ENCODE results near the gene INIP.
A peak's percentile ranks its signal among the peaks of the same experiment; 100 is the strongest.

Gene INIP

DNA sequence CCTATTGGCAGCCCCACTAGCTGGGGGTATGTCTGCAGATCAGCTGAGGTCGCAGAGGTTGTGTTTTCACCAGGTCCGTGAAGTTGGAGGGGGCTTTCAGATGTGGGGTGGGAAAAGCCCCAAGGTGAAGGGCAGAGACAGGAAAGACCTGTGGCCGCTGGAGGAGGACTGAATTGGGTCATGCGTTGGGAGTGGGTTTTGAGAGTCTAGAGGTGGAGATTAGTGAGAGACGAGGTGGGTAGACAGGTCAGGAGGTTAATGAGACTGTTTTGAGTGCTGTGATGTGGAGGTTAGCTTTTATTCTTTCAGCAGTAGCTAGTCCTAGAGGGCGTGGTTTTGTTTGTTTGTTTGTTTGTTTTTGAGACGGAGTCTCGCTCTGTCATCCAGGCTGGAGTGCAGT lies 42.9 kb upstream of the INIP start:
- POLR2A ChIA-PET = no interaction called here
- Histone ChIP-seq H3K9me3 (ENCODE audit: control insufficient read depth, insufficient read depth, low read depth, low read length) (no peaks in the 10 kb centered on the region), H3K27ac (ENCODE audit: extremely low read depth, low read depth, low read length) (no peak overlapping the region), H3K4me3 (ENCODE audit: low read depth, low read length) (no peak overlapping the region), H3K36me3 (ENCODE audit: control insufficient read depth in 2 of 2, insufficient read depth in 1 of 2, low read length in 2 of 2) (no peaks in the 10 kb centered on the region), H3K4me1 (ENCODE audit: control insufficient read depth, insufficient read depth, low read length) (peaks cover 3% of the 10 kb centered on the region)
- TF ChIP-seq EGR2 (tag by site-specific recombination; IDR thresholded peaks at IDR 0.05; ENCODE audit: low read depth) (peak; percentile 86), ZNF157 (tag by site-specific recombination; IDR thresholded peaks at IDR 0.05) (no peak), ZFHX2 (tag by site-specific recombination; conservative IDR thresholded peaks at IDR 0.05) (peak; percentile 69)
- CTCF ChIA-PET = interaction anchor here (0.7 to 2.4 kb wide), 2 partner anchors 20 to 59 kb away, joined by 3 to 7 read pairs; no protein-coding TSS in a partner anchor

DNA sequence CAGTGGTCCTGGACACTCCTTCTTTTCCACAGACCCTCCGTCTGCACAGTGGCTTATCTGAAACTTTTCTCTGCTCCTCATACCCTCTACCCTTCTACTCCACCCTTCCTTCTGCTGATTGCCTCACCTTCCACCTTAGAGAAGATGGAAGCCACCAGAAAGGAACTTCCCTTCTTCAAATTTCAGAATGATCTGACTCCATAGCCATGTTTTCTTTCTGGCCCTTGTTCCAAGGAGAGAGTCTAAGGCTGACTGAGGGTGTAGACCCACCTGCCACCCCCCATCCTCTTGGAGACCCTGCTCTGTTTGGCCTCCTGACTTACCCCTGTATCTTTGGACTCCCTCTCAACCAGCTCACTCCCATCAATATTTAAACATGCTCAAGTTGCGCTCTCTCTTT lies 40.0 kb upstream of the INIP start:
- POLR2A ChIA-PET = no interaction called here
- TF ChIP-seq ZNF239 (tag by site-specific recombination; IDR thresholded peaks at IDR 0.05) (no peak), KLF16 (tag by site-specific recombination; IDR thresholded peaks at IDR 0.05) (no peak), ZNF501 (tag by site-specific recombination; IDR thresholded peaks at IDR 0.05) (no peak), ZNF596 (tag by site-specific recombination; IDR thresholded peaks at IDR 0.05) (no peak), ZBTB44 (tag by site-specific recombination; IDR thresholded peaks at IDR 0.05) (no peak), ZNF585B (tag by site-specific recombination; IDR thresholded peaks at IDR 0.05) (no peak), ZNF843 (tag by site-specific recombination; IDR thresholded peaks at IDR 0.05) (no peak)
- peaks cover 5% of the 10 kb centered on the region for H3K4me1 ChIP-seq (ENCODE audit: control insufficient read depth, insufficient read depth, low read length)
- H3K4me3 ChIP-seq (ENCODE audit: low read depth, low read length) = no peak overlapping the region
- H3K36me3 ChIP-seq (ENCODE audit: control insufficient read depth in 2 of 2, insufficient read depth in 1 of 2, low read length in 2 of 2) = no peaks in the 10 kb centered on the region
- H3K9me3 ChIP-seq (ENCODE audit: control insufficient read depth, insufficient read depth, low read depth, low read length) = no peaks in the 10 kb centered on the region
- CTCF ChIA-PET = no interaction called here
- no peak overlapping the region for H3K27ac ChIP-seq (ENCODE audit: extremely low read depth, low read depth, low read length)

- Histone ChIP-seq H3K9me3 (ENCODE audit: control insufficient read depth, insufficient read depth, low read depth, low read length) (no peaks in the 10 kb centered on the region), H3K4me1 (ENCODE audit: control insufficient read depth, insufficient read depth, low read length) (peaks cover 5% of the 10 kb centered on the region), H3K36me3 (ENCODE audit: control insufficient read depth in 2 of 2, insufficient read depth in 1 of 2, low read length in 2 of 2) (no peaks in the 10 kb centered on the region), H3K4me3 (ENCODE audit: low read depth, low read length) (no peak overlapping the region), H3K27ac (ENCODE audit: extremely low read depth, low read depth, low read length) (no peak overlapping the region)
- POLR2A ChIA-PET = no interaction called here
- CTCF ChIA-PET = no interaction called here
- TF ChIP-seq ZNF843 (tag by site-specific recombination; IDR thresholded peaks at IDR 0.05) (no peak), ZNF561 (tag by site-specific recombination; IDR thresholded peaks at IDR 0.05; ENCODE audit: borderline replicate concordance) (no peak), KLF1 (tag by site-specific recombination; IDR thresholded peaks at IDR 0.05) (no peak), ZNF140 (tag by site-specific recombination; IDR thresholded peaks at IDR 0.05) (no peak), ZBTB44 (tag by site-specific recombination; IDR thresholded peaks at IDR 0.05) (peak; percentile 69), ZNF704 (tag by site-specific recombination; IDR thresholded peaks at IDR 0.05) (no peak), ZNF645 (tag by site-specific recombination; IDR thresholded peaks at IDR 0.05) (no peak), EGR2 (tag by site-specific recombination; IDR thresholded peaks at IDR 0.05; ENCODE audit: low read depth) (peak; percentile 40; the same call in 1 of the 2 replicates), PRDM1 (tag by site-specific recombination; IDR thresholded peaks at IDR 0.05) (no peak), ZFP3 (tag by site-specific recombination; IDR thresholded peaks at IDR 0.05; ENCODE audit: low read depth) (no peak), PBX3 (CRISPR knock-in tag; IDR thresholded peaks at IDR 0.05) (no peak), ZNF184 (tag by site-specific recombination; IDR thresholded peaks at IDR 0.05) (no peak), ZNF132 (tag by site-specific recombination; IDR thresholded peaks at IDR 0.05; ENCODE audit: borderline replicate concordance) (no peak), ZNF621 (tag by site-specific recombination; IDR thresholded peaks at IDR 0.05) (no peak), MZF1 (tag by site-specific recombination; IDR thresholded peaks at IDR 0.05; ENCODE audit: borderline replicate concordance) (peak; percentile 92; the same call in 1 of the 2 replicates), ZFP69B (tag by site-specific recombination; IDR thresholded peaks at IDR 0.05) (no peak)
- TF ChIP-seq, protein P1, sequence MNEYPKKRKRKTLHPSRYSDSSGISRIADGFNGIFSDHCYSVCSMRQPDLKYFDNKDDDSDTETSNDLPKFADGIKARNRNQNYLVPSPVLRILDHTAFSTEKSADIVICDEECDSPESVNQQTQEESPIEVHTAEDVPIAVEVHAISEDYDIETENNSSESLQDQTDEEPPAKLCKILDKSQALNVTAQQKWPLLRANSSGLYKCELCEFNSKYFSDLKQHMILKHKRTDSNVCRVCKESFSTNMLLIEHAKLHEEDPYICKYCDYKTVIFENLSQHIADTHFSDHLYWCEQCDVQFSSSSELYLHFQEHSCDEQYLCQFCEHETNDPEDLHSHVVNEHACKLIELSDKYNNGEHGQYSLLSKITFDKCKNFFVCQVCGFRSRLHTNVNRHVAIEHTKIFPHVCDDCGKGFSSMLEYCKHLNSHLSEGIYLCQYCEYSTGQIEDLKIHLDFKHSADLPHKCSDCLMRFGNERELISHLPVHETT (tag by site-specific recombination; IDR thresholded peaks at IDR 0.05) = no peak
These were observed 39.5 kb upstream of the INIP start for GRCh38 chr9:112757282-112757883.
